ENCODE measurements around the gene PGA5.

Gene PGA5

DNA sequence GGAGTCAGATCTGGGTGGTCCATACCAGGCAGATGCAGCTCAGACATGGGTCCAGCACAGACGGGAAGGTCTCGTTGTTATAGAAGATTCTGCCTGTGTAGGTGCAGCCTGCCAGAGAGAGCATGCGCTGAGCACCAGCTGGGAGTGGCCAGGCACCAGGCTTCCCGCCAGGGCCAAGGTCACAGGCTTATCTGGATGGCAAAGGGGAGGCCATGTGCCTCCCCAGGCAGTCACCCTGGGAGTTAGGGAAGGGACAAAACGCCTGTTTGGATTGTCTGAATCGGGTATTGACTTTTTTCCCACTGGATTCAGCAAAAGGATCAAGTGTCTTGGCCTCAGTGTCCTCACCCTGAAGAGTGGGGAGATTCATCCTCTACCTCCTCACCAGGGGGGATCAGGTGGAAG is 26.5 kb downstream of the PGA5 start:
- no peak for DNase-seq

DNA sequence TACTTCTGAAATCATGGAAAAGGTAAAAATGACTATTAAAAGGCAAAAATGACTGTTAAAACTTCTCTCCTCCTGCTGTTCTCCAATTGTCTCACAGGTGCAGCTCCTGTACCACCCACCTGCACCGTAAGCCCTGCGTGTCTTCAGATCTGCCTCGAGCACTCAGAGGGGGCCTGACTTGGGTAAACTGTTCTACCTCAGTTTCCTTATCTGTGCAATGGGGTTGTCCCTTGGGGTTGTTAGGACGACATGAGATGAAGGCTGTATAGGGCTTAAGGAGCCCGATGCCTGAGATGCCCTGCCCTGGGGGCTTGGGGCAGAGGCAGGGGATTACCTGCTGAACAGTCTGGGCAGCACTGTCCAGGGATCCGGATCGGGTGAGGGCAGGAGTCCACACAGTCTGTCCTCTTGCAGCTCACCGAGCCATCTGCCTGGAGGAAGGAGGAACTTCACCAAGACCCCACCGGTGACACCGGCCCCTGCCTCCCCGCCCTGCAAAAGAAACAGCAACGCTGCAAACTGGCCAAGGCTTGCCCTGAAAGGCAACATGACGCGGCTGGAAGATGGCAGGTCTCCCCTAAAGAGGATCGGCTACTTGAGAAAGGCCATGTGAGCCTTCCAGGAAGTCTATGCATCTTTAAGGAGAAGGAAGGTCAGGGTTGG is 27.7 kb downstream of the PGA5 start:
- no peak for DNase-seq

DNA sequence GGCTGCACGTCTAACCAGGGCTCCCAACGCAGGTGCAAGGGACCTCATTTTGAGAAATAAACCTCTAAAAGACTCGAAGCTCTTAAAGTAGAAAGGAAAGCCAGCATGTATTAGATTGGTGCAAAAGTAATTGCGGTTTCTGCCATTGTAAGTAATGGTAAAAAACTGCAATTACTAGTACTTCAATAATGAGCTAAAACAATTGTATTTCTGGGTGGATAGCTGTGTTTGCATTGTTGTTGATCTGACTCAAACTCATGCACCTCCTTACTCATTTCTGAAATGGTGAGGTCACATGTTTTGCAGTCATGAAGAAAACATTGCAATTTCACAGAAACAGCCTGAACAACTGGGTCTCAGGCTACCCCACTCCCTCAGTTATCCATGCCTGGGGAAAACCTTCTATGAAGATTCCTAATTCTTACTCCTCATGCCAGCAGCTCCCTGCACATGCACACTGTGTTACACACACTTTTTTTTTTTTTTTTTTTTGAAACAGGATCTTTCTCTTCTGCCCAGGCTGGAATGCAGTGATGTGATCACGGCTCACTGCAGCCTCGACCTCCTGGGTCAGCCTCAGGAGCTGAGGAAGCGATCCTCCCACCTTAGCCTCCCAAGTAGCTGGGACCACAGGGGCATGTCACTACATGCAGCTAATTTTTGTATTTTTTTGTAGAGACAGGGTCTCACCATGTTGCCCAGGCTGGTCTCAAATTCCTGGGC is 29.5 kb downstream of the PGA5 start:
- peak; percentile 49 to 74 for DNase-seq

DNA sequence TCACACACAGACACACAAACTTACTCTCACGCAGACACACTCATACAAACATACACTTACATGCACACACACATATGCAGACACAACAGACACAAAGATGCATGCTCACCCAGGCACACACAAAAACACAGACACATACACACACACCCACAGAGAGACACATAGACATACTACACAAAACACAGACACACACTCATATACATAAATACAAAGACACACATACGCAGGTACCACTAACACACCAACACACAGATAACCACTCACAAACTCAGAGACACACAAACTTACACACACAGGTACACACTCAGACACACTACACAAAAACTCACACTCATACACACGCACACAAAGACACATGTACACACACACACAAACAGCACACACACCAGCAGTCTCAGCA is 31.8 kb downstream of the PGA5 start:
- no peak for DNase-seq

DNA sequence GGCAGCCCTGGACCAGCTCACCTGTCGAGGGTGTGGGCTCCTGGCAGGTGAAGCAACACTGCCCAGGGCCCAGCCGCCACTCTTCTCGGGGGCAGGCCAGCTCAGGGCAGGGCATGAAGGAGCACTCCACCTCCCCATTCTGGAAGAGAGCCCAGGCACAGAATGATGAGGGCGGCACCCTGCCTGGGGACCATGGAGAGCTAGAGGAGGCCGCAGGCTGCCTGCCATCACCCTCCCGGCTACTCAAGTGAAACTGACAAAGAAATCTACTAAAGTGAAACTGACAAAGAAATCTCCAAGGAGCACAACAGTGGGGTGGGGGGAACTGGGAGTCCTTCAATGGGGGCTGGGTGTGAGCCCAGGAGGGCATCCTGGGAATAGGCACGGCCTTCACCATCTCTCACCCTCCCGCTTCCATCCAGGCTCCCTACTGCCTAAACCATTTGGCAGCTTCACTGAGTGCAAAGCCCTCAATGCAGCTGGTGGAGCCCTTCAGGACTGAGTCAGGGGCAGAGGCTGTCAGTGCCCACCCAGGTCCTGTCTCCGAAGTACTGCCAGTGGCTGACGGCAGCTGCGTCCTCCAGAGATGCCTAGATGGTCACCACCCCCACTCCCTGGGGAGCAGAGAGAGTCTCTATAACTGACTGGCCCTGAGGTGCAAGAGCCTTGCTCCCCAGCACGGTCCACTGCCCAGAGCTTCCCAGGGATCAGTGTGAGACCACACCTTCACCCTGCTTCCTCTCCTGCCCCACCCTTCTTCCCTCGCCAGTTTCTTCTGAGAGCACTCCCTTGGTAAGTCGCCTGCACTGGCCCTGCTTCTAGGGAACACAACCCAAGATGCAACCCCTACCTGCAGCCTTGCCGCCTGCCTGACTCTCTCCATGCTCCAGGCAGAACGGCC is 32.5 kb downstream of the PGA5 start:
- no peak for DNase-seq

DNA sequence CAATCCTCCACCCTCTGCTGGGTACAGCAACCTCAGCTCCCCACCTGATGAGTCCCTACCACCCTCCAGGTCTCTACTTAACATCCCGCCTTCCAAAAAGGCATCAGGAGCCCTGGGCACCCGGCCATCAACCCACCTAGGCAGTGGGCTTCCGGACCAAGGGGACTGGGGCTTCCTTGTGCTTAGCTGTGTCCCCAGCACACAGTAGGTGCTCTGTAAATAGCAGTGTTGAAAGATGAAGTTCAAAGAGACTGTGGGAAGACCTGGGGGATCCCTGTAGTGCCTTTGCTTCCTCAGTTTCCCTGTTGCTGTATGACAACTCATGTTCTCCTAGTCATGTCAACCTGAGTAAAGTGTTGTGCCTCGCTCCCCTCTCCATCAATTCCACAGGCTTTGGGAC is 33.1 kb downstream of the PGA5 start:
- no peak for DNase-seq

DNA sequence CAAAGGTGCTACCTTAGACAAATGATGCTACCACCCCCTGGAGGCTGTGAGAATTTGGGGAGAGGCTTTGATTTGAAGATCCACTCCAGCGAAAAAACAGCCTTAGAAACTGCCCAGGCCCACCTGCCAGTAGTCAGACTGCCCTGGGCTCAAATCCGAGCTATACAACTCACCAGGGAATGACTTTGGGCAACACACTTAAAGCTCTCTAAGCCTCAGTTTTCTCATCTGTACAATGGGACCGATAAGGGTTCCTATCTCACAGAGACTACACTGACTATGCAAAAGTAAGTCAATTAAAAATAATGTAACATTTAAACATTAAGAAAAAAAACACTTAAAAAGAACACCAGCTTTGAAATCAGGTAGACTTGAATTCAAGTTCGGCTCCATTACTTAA is 34.2 kb downstream of the PGA5 start:
- DNase-seq, result no peak

DNA sequence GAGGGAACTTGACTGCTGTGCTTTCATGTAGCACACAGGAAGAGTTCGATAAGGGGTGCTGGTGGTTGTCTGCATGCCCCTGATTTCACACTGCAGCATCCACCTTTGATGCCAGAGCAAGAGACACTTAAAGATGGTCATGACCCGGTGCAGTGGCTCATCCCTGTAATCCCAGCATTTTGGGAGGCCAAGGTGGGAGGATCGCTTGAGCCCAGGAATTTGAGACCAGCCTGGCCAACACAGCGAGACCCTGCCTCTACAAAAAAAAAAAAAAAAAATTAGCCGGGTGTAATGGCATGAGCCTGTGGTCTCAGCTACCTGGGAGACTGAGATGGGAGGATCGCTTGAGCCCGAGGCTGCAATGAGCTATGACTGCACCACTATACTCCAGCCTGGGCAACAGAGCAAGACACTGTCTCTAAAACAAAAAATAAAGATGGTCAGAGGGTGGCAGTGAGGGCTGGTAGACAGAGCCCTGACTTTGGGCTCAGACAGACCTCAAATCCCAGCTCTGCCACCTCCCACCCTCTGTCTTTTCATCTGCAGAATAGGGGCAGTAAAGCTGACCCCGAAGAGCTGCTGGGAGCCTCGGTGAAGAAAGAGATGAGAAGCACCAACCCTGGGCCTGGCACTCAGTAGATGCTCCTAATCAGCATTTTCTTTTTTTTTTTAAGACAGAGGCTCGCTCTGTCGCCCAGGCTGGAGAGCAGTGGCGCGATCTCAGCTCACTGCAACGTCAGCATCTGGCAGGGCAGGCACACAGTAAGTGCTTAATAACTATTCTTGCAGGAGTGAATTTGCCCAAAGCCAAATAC is 36.4 kb downstream of the PGA5 start:
- DNase-seq, result no peak

DNA sequence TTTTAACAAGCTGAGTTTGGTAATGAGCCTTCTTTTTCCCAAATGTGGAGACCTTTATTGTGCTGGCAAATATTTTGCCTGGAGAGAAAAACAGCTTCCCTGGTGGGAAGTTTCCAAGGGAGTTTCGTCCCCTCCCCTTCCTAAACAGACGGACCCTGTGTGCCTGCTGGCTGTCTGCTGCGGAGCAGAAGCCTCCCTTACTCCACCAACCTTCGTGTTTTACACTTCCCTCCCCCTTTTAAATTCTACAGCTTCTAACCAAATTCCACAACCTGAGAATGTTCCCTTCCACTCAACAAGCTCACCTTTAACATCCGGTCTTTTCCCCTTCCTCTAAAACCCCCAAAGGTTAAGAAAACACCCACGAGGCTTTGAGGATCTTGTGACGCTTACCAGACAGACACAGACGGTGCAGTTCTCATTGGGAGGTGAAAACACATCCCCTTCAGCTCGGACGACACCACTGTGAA is 37.1 kb downstream of the PGA5 start:
- DNase-seq, result no peak

DNA sequence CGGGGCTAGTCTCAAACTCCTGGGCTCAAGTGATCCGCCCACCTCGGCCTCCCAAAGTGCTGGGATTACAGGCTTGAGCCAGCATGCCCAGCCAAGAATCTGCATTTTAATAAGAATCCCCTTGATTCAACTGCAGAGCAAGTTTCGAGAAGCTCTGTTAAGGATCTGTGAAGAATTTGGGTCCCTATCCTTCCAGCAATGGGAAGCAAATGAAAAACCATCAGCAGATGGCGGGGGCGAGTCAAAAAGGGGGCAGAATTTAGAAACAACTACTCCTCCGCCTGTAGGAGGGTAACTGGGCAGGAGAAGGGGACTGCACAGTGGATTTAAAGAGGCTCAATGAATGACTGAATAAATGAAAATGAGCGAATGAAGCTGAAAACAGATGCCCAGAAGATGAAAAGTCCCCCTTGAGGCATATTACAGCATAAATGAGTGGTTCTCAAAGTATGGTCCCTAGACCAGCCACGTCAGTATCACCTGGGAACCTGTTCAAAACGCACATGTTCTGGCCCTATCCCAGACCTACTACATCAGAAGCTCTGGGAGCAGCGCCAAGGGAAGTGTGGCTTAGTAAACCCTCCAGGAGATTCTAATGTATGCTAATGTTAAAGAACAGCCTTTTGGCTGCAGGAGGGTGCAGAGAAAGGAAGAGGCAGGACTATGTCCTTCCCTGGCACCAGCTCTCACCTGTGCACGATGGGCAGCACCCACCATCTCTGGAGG is 39.1 kb downstream of the PGA5 start:
- DNase-seq, result no peak

DNA sequence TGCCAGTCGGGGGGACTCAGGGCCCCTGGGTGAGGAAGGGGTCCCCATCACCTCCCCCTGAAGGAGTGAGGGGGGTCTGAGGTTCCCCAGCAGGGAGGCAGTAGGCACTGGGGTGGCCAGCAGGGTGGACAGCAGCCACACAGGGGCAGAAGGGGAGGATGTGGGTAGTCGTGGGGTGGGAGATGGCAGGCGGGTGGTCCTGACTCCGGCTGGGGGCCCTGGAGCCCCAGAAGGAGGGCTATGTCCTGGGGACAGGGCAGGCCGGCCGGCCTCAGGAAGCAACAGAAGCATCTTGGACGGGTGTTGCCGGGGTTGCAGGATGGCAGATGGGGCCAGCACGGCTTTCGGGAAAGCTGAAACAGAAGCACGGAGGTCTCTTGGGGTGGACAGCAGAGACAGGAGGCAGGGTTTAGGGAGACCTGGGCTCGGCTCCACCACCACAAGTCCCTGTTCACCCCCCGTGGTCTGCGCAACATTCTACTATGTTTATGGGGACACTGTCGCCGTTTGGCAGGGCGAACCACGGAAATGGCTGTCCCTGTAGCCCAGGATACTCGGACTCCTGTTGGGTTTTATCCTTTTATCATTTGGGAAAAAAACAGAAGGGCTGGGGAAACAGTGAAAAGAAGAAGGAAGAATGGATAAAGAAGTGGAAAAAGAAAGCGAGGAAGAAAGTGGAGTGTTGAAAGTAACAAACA is 40.1 kb downstream of the PGA5 start:
- no peak for DNase-seq

DNA sequence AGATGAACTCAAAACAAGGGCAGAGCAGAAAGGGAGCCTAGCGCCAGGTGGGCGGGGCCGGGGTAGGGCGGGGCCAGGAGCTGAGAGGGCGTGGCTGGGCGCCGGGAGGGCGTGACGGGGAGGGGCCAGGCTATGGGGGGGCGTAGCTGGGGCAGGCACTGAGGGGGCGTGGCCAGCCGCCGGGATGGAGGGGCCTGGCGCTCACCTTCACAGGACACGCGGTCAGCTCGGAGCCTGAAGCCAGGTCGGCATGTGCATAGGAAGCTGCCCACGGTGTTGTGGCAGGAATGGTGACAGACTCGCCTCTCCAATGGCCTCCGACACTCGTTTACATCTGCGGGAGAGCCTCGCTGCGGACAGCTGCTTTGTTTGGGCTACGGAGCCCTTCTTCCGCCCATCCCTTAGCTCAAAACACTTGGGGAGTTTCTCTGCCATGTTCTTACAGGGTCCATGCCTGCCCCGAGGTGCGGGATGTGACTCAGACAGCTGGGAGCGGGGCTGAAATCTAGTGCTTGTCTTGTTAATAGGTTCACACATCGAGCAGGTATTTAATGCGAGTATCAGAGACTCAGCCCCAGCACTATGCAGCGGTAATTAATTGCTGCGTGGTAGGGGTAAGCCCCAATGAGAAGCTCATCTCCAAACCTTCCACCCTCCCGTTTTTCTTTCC is 40.7 kb downstream of the PGA5 start:
- no peak for DNase-seq

DNA sequence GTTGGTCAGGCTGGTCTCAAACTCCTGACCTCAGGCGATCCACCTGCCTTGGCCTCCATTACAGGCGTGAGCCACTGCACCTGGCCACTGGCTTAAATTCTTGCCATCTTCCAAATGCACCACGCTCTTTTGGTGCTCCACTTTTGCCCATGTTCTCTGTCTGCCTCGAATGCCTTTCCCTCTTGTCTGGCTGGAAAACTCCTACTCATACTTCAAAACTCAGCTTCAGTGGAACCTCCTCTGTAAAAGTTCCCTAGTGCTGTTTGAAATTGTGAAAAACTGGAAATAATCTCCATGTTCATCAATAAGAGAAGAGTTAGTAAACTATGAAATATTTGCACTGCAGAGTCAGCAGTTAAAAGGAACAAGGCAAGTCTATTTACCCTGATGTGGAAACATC is 42.6 kb downstream of the PGA5 start:
- no peak for DNase-seq

DNA sequence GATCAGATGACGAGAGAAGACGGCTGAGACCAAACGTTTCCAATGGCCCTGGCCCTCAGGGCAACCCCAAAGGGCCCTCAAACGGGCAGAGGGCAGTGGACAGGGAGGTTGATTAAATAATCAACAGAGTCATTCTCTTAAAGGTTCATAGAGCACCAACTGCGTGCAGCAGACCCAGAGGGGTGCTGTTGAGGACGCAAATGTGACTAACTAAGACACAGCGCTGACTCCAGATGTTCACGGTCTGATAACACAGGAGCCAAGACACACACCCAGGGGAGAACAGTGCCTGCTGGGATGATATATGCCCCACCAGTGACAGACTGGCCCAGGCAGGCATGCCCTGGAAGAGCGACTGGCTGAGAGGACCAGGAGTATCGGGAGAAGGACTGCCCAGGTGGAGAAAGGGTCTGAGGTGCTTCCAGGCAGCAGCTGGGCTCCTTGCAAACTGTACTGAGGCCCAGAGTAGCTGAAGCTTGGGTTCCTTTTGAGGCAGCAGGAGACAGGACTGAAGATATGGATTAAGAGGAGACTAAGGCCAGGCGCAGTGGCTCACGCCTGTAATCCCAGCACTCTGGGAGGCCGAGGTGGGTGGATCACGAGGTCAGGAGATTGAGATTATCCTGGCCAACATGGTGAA is 46.5 kb downstream of the PGA5 start:
- DNase-seq, result no peak

DNA sequence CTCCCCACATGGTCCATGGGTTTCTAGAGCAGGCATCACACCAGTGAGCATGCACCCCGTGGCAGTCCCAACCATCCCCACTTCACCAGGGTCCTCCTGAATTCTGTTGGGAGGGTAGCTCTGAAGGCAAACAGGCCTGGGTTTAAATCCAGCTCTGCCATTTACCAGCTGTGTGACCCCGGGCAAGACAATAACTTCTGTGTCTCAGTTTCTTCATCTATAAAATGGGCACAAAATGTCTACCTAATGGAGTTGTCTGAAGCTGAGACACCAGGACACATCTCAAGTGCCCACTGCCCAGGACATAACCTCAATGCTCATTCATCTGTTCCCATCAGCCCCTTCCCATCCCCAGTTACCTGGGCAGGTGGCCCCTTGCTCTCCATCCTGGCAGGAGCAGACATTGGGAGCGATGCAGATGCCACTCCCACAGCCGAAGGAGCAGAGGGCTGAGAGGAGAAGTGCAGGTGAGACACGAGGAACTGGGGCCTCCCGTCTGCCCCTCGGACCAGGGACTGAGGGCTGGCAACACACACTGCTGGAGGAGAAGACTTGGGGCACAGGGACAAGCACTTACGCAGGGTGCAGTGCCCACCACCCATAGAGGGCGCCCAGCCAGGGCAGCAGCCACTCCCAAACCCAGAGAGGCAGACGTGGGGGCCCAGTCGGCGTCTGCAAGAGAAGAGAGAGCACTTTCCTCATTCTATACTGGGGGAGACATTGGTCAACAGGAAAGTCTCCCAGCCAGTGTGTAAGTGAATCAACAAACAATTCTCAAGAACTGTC is 50.1 kb downstream of the PGA5 start:
- DNase-seq, result no peak

DNA sequence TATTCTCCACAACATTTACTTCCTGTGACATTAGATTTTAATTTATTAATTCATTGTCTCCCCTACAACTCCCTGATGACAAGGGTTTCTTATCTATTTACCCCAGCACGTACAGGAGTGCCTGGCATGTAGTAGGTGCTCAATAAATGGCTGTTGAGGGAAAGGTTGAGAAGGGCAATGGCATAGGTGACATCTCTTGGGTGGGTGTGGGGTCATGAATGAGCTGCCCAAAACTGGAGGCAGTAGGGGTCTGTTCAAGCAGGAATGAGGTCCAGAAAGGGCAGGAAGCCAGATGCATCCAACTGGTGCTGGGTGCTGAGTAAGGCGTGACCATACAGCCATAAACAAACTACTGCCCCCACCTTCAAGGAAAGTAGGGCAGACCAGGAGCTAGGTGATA is 51.4 kb downstream of the PGA5 start:
- no peak for DNase-seq

DNA sequence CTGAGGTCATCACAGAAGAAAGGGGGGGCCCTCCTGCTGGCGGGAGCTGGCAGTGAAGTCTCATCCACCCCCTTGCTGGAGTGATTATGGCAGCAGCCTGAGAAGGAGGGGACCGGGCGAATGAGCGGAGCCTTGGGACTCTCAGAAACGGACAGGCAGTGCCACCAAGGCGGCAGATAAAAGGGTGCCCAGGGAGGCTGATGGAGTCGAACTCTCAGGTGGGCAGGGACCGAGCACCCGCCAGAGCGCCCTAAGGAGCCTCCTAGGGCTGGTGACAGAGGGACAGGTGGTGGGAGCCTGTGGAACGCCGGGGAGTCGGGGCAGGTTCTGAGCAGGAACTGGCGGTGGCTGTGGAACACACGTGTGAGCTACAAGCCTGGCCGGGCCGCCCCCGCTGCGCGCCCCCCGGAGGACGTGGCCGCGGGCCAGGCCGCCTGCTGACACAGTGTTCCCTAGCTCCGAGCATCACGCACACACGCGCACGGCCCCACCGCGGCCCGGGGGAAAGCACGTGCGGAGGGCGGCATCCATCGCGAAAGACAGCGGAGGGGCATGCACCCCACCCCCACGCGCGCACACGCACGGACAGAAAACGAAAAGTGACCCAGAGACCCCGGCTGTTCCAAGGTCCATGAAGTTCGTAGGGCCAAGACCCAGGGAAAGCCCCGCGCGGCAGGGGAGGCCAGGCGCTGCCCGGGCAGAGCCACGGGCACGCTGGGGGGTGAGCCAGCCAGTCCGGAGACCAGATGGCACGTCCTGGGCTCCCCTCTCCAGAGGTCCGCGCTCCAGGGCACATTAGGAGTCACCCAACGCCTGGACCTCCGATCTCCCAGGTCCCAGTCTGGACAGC is 53.1 kb downstream of the PGA5 start:
- peak in 1 of 2 donors; percentile 22 for DNase-seq

Data from inflammatory macrophage (primary cell).